SK-N-MC (cell line): ENCODE data around the gene MRE11.

Source experiments
- EZH2 ChIP-seq: fragments of 200-600 bp; sonication (generic); IDR thresholded peaks from one replicate; pipeline ENCODE4 v1.6.1; 2017; ENCODE audit warnings: antibody characterized with exemption
- POLR2AphosphoS5 ChIP-seq: IDR thresholded peaks from 2 replicates; pipeline ENCODE4 v1.6.1; 2012; ENCODE audit warnings: mild to moderate bottlenecking, low read depth, low read length, borderline replicate concordance

DNA sequence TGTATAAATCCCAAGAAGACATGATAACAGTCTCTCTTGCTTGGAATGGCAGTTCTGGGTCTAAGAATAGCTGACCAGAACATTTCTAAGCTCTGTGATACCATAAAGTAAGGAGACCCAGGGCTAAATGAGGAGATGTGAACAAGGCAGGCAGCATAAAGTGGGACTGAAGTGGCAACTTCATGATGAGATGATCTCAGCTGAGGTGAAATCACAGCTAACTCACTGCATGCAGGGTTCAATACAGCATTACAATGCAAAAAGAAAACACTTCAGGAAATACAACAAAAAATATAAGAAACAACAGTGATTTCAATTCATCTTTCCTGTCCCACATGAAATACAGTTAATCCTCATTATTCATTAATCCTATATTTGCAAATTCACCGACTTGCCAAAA is 44.6 kb downstream of the MRE11 start:
- no peak for TF ChIP-seq POLR2AphosphoS5
- no peak for TF ChIP-seq EZH2
